Measurements from ENCODE around the gene SPSB2.
"Not testable (repeated sequence)": the region's sequence is repeated elsewhere in the genome, so short reads cannot be mapped to it uniquely, and the experiment has no call there.

Gene SPSB2, protein sequence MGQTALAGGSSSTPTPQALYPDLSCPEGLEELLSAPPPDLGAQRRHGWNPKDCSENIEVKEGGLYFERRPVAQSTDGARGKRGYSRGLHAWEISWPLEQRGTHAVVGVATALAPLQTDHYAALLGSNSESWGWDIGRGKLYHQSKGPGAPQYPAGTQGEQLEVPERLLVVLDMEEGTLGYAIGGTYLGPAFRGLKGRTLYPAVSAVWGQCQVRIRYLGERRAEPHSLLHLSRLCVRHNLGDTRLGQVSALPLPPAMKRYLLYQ

DNA sequence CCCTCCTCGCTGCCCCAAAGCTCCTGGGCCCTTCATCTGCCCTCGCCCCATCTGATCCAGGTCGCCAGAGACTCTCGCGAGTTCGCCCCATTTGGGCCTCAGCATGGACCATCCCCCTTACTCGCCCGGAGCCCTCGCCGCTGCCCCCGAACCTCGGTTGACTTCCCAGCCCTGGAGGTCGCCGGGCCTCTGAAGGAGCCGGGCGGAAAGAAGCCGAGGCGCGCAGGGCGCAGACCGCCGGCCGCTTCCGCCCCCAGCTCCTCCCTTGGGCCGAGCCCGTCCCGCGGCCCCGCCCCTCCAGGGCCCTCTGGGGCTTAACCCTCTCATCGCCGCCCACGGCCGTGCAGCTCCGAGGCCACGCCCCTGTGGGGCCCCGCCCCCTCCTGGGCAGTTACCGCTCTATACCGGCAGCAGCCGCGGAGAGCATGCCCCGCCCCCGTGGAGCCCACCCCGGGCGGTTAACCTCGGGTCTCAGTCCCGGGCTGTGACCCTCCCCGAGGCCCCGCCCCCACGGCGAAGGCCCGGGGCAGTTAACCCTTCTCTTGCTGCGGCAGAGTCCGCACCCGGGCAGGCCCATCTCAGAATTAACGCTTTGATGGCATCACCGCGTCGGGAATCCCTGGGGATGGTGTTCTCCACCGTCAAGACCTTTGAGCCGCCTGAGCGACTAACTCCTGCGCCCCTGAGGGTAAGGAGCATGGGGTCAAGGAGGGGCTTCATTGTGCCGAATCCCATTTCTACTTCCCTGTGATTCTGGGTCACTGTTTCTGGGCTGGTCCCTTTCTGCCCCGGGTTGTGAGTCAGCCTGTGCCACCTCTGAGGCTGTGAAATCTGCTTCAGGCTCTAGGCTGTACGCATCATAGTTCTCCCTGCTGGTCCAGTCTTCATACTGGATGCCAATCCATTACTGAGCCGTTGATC lies at the start of gene SPSB2:
Gene SPSB2 (minus strand): TSS at position 210 of the 921 bp plus-strand sequence. CDS start 402 bp downstream, outside the sequence.
- DNase-seq (ENCODE audit: low read depth in 2 of 2, low spot score in 1 of 2), result peak; percentile 98

- no peak for DNase-seq (ENCODE audit: low read depth in 2 of 2, low spot score in 1 of 2)
These were observed 49.2 kb upstream of the SPSB2 start for GRCh38 chr12:6921996-6922946.

DNA sequence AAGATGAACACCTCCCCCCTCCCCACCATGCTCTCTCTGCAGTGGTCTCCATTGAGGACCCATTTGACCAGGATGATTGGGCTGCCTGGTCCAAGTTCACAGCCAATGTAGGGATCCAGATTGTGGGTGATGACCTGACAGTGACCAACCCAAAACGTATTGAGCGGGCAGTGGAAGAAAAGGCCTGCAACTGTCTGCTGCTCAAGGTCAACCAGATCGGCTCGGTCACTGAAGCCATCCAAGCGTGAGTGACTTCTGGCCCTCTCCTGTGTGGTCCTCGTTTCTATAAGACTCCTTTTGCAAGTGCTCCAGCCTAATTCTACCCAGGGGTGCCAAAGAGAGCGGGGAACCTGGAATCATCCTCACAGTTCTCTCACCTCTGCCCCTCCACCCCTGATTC lies 48.4 kb upstream of the SPSB2 start:
- no peak for DNase-seq (ENCODE audit: low read depth in 2 of 2, low spot score in 1 of 2)

- no peak for DNase-seq (ENCODE audit: low read depth in 2 of 2, low spot score in 1 of 2)
These were observed 46.5 kb upstream of the SPSB2 start for GRCh38 chr12:6919588-6919987.

- no peak for DNase-seq (ENCODE audit: low read depth in 2 of 2, low spot score in 1 of 2)
These were observed 44.6 kb upstream of the SPSB2 start for GRCh38 chr12:6917491-6918231.

GRCh38 chr12:6916426-6917200 lies 43.5 kb upstream of the SPSB2 start:
- no peak for DNase-seq (ENCODE audit: low read depth in 2 of 2, low spot score in 1 of 2)

GRCh38 chr12:6915789-6916285 lies 42.7 kb upstream of the SPSB2 start:
- no peak for DNase-seq (ENCODE audit: low read depth in 2 of 2, low spot score in 1 of 2)

- DNase-seq (ENCODE audit: low read depth in 2 of 2, low spot score in 1 of 2), result no peak
These were observed 42.1 kb upstream of the SPSB2 start for GRCh38 chr12:6914947-6915788.

- DNase-seq (ENCODE audit: low read depth in 2 of 2, low spot score in 1 of 2), result peak in 1 of 2 donors; percentile 75
These were observed 41.3 kb upstream of the SPSB2 start, which contains the start of gene ENO2 for GRCh38 chr12:6914246-6914946. TSS of gene ENO2 (plus strand) at chr12:6914580. CDS start at chr12:6915833, 1,253 bp downstream.

DNA sequence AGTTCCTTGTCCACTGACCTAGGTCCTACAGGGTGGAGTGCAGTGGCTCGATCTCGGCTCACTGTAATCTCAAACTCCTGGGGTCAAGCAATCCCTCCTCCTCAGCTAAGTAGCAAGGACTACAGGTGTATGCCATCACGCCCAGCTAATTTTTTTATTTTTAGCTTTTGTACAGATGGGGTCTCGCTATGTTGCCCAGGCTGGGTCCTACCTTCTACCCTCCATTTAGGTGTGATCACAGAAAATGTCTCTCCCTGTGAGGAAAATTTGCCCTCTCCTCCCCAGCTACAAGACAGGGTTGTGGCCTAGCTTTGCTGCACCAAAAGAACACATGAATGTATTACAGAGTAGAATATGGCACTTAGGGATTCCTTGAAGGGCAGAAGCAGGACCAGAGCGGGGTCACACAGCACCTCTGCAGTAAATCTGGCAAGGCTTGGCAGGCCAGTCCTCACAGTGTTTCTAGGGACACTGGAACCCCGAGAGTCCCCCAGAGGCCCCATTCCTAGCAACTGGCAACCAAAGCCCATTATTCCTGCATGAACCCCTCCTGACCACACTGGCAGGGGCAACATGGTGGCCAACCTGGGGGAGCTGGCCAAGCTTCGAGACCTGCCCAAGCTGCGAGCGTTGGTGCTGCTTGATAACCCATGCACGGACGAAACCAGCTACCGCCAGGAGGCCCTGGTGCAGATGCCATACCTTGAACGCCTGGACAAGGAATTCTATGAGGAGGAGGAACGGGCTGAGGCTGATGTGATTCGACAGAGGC lies 39.2 kb upstream of the SPSB2 start:
- DNase-seq (ENCODE audit: low read depth in 2 of 2, low spot score in 1 of 2), result no peak

- no peak for DNase-seq (ENCODE audit: low read depth in 2 of 2, low spot score in 1 of 2)
These were observed 36.5 kb upstream of the SPSB2 start for GRCh38 chr12:6909421-6910145.

DNA sequence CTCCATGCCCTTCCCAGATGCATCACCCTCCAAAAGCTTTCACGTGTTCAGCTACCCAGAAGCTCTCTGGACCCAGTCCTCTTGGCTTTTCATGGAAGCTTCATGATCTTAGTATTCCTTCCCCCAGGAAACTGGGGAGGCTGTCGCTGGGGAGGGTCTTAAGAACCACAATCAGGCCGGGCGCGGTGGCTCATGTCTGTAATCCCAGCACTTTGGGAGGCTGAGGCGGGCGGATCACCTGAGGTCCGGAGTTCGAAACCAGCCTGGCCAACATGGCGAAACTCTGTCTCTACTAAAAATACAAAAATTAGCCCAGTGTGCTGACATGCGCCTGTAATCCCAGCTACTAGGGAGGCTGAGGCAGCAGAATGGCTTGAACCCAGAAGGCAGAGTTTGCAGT lies 35.0 kb upstream of the SPSB2 start:
- DNase-seq (ENCODE audit: low read depth in 2 of 2, low spot score in 1 of 2), result not testable (repeated sequence)

GRCh38 chr12:6905414-6906040 lies 32.4 kb upstream of the SPSB2 start:
- DNase-seq (ENCODE audit: low read depth in 2 of 2, low spot score in 1 of 2), result no peak

DNA sequence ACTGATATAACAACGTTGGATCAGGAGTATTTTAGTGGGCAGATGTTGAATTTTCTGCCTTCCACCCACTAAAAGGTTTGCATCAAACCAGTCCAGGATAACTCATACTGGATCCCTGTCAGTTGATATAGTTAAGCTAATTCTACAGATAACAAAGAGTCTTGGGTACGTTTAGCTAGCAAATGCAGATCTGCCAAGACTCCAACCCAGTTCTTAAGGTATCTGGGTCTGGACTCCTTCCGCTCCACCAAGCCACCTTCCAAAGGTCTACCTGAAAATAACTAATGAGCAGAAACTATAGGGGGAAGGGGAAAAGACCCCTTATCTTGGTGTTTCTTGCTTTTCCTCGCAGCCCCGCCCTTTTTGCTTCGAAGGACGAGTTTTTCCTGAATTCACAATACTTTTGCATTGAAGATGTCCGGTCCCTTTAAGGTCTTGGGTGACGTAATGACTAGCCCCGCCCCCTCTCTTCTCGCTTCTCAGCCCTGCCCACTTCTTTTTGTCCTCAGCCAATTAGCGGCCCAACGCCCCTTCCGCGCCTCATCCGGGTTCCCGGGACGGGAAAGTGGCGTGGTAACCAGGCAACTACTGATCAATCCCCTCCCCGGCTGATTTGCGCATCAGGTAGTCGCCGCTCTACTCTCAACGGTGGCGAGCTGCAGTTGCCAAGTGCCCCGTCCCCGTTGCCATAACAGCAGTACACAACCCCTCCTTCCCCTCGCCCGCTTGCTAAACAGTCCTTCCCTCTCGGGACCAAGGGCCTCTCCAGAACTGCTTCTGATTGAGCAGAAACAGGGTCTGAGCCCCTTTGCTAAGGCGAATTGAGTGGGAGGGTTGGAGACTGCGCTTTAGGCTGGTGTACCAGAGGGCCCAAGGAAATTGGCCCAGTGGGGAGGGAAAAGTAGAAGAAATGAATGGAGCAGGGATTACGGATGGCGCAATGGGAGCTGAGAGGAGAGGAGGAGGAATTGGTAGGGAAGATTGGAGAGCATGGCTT lies 31.5 kb upstream of the SPSB2 start, which contains the start of gene LRRC23:
Gene LRRC23 (plus strand): TSS at position 543 of the 997 bp plus-strand sequence. CDS start 812 bp downstream, outside the sequence.
- DNase-seq (ENCODE audit: low read depth in 2 of 2, low spot score in 1 of 2), result peak; percentile 95 to 97

GRCh38 chr12:6903722-6904121 lies 30.6 kb upstream of the SPSB2 start:
- no peak for DNase-seq (ENCODE audit: low read depth in 2 of 2, low spot score in 1 of 2)
